ENCODE measurements around the gene SPAG7.
"Not testable (repeated sequence)": the region's sequence is repeated elsewhere in the genome, so short reads cannot be mapped to it uniquely, and the experiment has no call there.

Gene SPAG7

GRCh38 chr17:4935650-4936049, 32.0 kb downstream of the SPAG7 start:
- no peak for DNase-seq

DNA sequence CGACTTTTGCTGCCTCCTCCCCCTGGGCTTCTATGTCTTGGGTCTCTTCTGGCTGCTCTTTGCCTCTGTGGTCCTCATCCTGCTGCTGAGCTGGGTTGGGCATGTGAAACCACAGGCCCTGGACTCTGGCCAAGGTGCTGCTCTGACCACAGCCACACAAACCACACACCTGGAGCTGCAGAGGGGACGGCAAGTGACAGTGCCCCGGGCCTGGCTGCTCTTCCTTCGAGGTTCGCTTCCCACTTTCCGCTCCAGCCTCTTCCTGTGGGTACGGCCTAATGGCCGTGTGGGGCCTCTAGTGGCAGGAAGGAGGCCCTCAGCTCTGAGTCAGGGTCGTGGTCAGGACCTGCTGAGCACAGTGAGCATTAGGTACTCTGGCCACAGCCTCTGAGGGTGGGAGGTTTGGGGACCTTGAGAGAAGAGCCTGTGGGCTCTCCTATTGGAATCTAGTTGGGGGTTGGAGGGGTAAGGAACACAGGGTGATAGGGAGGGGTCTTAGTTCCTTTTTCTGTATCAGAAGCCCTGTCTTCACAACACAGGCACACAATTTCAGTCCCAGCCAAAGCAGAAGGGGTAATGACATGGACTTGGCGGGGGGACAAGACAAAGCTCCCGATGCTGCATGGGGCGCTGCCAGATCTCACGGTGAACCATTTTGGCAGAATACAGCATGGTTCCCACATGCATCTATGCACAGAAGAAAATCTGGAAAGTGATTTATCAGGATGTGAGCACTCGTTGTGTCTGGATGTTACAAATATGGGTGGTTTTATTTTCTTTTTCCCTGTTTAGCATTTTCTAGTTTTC, 33.2 kb downstream of the SPAG7 start:
- no peak for DNase-seq

DNA sequence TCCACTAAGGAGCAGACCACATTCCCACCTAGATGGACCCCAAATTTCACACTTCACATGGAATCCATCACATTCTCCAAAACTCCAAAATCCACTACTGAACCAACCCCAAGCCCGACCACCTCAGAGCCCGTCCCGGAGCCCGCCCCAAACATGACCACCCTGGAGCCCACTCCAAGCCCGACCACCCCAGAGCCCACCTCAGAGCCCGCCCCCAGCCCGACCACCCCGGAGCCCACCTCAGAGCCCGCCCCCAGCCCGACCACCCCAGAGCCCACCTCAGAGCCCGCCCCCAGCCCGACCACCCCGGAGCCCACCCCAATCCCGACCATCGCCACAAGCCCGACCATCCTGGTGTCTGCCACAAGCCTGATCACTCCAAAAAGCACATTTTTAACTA, 34.0 kb downstream of the SPAG7 start:
- no peak for DNase-seq

- DNase-seq, result no peak
These were observed 34.9 kb downstream of the SPAG7 start for GRCh38 chr17:4932756-4933155.

DNA sequence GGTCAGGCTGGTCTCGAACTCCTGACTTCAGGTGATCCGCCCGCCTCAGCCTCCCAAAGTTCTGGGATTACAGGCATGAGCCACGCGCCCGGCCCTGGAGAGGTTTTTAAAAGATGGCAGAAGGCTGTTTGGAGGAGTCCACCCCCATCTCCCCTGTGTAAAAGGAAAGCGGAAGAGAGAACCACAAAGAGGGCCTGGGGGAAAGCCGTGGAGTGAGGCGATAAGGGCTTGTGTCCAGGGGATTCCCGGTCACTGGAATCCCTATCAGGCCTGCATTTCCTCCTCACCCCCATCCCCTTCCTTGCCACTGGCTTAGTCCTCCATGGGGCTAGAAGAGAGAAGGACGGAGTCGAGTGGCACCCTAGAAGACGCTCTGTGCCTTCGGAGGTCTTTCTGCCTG, 35.7 kb downstream of the SPAG7 start, which contains the start of gene GP1BA:
TSS of gene GP1BA (plus strand) at position 315 of the 400 bp plus-strand sequence. CDS start 328 bp downstream, outside the sequence.
- no peak for DNase-seq

DNA sequence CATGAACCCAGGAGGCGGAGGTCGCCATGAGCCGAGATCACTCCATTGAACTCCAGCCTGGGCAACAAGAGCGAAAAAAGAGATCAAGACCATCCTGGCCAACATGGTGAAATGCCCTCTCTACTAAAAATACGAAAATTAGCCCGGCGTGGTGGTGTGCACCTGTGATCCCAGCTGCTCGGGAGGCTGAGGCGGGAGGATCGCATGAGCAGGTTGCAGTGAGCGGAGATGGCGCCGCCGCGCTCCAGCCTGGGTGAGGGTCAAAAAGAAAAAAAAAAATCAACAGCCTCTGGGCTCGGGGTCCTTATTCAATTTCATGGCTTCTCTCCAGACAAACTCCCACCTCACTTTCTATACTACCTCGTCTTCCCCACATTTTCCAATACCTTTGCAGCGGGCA, 38.7 kb downstream of the SPAG7 start:
- no peak for DNase-seq

- DNase-seq, result not testable (repeated sequence)
These were observed 40.9 kb downstream of the SPAG7 start for GRCh38 chr17:4926577-4927335.

DNA sequence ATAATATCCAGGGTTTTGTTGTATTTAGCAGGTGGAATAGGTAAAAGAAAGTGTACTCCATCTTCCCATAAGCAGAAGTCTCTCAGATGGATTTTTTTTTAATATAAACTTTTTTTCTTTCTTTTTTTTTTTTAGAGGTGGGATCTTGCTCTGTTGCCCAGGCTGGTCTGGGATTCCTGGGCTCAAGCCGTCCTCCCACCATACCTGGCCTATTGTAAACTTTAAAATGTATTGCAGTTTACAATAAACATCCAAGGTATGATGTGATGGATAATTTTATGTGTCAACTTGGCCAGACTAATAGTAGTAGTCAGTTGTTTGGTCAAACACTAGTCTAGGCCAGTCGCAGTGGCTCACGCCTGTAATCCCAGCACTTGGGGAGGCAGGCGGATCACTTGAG, 46.3 kb downstream of the SPAG7 start:
- no peak for DNase-seq

DNA sequence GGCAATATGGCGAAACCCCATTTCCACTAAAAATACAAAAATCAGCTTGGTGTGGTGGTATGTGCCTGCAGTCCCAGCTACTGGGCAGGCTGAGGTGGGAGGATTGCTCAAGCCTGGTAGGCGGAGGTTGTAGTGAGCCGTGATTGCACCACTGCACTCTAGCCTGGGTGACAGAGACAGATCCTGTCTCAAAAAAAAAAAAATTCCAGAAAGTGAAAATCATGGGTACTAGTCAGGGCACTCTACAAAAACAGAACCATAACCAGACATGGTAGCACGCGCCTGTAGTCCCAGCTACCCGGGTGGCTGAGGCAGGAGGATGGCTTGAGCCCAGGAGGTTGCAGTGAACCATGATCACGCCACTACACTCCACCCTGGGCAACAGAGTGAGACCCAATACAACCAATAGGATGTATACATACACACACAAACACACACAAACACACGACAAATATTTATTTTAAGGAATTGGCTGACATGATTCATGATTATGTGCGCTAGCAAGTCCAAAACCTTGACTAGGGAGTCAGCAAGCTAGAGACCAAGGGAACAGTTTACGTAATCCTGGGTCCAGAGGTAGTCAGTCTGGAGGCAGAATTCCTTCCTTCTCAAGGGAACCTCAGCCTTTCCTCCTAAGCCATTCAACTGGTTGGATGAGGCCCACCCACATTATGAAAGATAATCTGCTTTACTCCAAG, 47.1 kb downstream of the SPAG7 start:
- no peak for DNase-seq

GRCh38 chr17:4919511-4920047, 48.0 kb downstream of the SPAG7 start:
- no peak for DNase-seq

- not testable (repeated sequence) for DNase-seq
These were observed 53.1 kb downstream of the SPAG7 start for GRCh38 chr17:4914551-4914950.

DNA sequence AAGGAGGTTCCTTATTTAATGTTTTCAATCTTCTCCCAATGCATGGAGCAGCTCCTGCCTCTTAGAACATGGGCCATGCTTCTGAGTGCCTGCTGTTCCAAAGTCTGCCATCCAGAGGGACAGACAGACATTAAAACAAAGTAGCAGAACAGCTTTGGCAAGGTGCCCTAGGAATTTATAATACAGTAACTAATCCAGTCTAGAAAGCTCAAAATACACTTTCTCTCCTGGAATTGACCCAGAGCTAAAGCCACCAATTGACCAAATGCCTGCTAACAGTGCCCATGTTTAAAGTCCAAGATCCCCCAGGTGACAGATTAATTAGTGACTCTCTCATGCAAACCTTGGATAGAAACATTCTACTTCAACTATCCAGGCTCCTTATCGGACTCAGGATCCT, 53.6 kb downstream of the SPAG7 start:
- no peak for DNase-seq

Measured in NCI-H1694 (cell line).